GM19324 (cell line): ENCODE data around the gene TREML4.

ENCODE experiments used
- ATAC-seq: cut with Tn5 transposase; IDR thresholded peaks from one replicate; pipeline ENCODE4 v1.9.1; 2021; ENCODE audit warnings: mild to moderate bottlenecking, moderate library complexity; ENCODE audit not compliant: unreplicated experiment, low FRiP score

Gene TREML4

DNA sequence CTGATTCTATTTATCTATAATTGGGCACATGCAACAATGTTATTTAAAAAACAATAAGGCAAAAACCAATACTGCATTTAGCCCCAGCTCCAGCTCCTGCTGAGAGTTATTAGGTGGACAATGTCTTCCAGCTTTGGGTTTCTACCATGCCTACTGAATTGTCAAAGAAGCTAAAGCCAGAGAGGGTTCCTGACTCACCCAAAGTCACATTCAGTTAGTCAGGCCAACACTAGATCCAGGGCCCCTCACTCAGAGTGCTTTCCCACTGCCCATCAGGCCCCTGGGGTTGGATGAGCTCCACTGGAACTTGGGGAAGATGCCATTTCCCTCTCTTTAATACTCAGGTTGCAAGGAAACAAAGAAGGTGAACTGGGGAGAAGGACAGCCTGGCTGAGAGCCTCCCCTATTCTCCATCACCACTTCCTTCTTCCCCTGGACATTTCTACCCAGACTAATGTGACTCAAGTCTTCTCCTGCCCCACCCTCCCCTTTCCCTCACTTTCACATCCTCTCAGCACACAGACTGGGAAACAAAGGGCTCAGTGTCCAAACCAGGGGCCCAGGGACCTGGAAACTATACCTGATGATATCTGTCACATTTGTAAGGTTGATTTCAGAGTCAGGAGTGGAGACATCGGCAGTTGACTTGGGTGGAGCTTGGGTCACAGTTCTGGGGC, 52.4 kb downstream of the TREML4 start:
- no peak for ATAC-seq

GRCh38 chr6:41283600-41283999, 55.5 kb downstream of the TREML4 start:
- no peak for ATAC-seq

- ATAC-seq = no peak
Measured at GRCh38 chr6:41284726-41285125, 56.6 kb downstream of the TREML4 start.

- no peak for ATAC-seq
Measured at GRCh38 chr6:41286544-41287346, 58.6 kb downstream of the TREML4 start, which contains the start of gene TREM1. Gene TREM1 (minus strand): TSS chr6:41286682. CDS start chr6:41286655, 27 bp downstream.

- no peak for ATAC-seq
Measured at GRCh38 chr6:41288030-41288753, 60.0 kb downstream of the TREML4 start.
